HEK293 (cell line): ENCODE results near the gene KANSL1.

Experiments used
- CTCF ChIA-PET: fragments of 350-600 bp; formaldehyde crosslinking; extraction: SDS; loops from one replicate; lab custom pipeline; 2021; ENCODE audit warnings: antibody characterized with exemption; lab: Yijun Ruan, JAX
- POLR2A ChIA-PET: fragments of 300-600 bp; formaldehyde crosslinking; extraction: SDS; loops from one replicate; lab custom pipeline; 2020; ENCODE audit warnings: antibody characterized with exemption, inconsistent platforms; lab: Yijun Ruan, JAX
- H3K27ac ChIP-seq: fragments of 200-500 bp; sonication (Bioruptor generic); 2 replicates; pipeline ENCODE4 v1.5.1; 2014; ENCODE audit warnings: low read depth, low read length, control low read depth, inconsistent platforms; ENCODE audit errors: extremely low read depth
- H3K36me3 ChIP-seq, 2 experiments: fragments of 200-500 bp in 1 of 2; sonication (Bioruptor generic) in 1 of 2; 1 replicate in 1 of 2; 2 replicates in 1 of 2; pipeline ENCODE4 v1.5.1; 2014 to 2017; ENCODE audit warnings: inconsistent platforms in 2 of 2, low read length in 2 of 2; ENCODE audit not compliant: control insufficient read depth in 2 of 2, insufficient read depth in 1 of 2
- H3K4me1 ChIP-seq: fragments of 200-500 bp; sonication (Bioruptor generic); 2 replicates; pipeline ENCODE4 v1.5.1; 2014; ENCODE audit warnings: mild to moderate bottlenecking, low read length, inconsistent platforms; ENCODE audit not compliant: control insufficient read depth, insufficient read depth
- H3K4me3 ChIP-seq: 2 replicates; pipeline ENCODE4 v1.5.1; 2011; ENCODE audit warnings: low read depth, mild to moderate bottlenecking, control low read depth, low read length, moderate library complexity
- H3K9me3 ChIP-seq: fragments of 200-500 bp; sonication (Bioruptor generic); 2 replicates; pipeline ENCODE4 v1.5.1; 2014; ENCODE audit warnings: low read depth, low read length, inconsistent platforms; ENCODE audit not compliant: control insufficient read depth, insufficient read depth
- AEBP2 ChIP-seq: fragments of 450-650 bp; formaldehyde crosslinking; IDR thresholded peaks from 2 replicates; pipeline ENCODE4 v1.5.1; 2016; ENCODE audit warnings: missing biosample characterization, missing genetic modification characterization, borderline replicate concordance
- ATF2 ChIP-seq: fragments of 450-650 bp; formaldehyde crosslinking; IDR thresholded peaks from 2 replicates; pipeline ENCODE4 v1.5.1; 2016; ENCODE audit warnings: missing biosample characterization, missing genetic modification characterization, low read depth
- FEZF1 ChIP-seq: fragments of 450-650 bp; formaldehyde crosslinking; IDR thresholded peaks from 2 replicates; pipeline ENCODE4 v1.5.1; 2016; ENCODE audit warnings: missing biosample characterization, missing genetic modification characterization
- PRDM1 ChIP-seq: fragments of 450-650 bp; formaldehyde crosslinking; IDR thresholded peaks from 2 replicates; pipeline ENCODE4; 2016; ENCODE audit warnings: missing biosample characterization, missing genetic modification characterization
- SCRT1 ChIP-seq: fragments of 450-650 bp; formaldehyde crosslinking; IDR thresholded peaks from 2 replicates; pipeline ENCODE4 v1.5.1; 2016; ENCODE audit warnings: missing biosample characterization, missing genetic modification characterization, borderline replicate concordance
- SCRT2 ChIP-seq: fragments of 450-650 bp; formaldehyde crosslinking; IDR thresholded peaks from 2 replicates; pipeline ENCODE4 v1.5.1; 2016; ENCODE audit warnings: missing biosample characterization, missing genetic modification characterization
- TSHZ1 ChIP-seq: fragments of 450-650 bp; formaldehyde crosslinking; IDR thresholded peaks from 2 replicates; pipeline ENCODE4 v1.5.1; 2016; ENCODE audit warnings: missing biosample characterization, missing genetic modification characterization, borderline replicate concordance
- ZNF140 ChIP-seq: fragments of 450-650 bp; formaldehyde crosslinking; IDR thresholded peaks from 2 replicates; pipeline ENCODE4 v1.5.1; 2016; ENCODE audit warnings: missing biosample characterization, missing genetic modification characterization
- ZNF155 ChIP-seq: fragments of 450-650 bp; formaldehyde crosslinking; IDR thresholded peaks from 2 replicates; pipeline ENCODE4 v1.5.1; 2016; ENCODE audit warnings: missing biosample characterization, missing genetic modification characterization
- ZNF174 ChIP-seq: fragments of 450-650 bp; formaldehyde crosslinking; IDR thresholded peaks from 2 replicates; pipeline ENCODE4 v1.5.0; 2017; ENCODE audit warnings: missing biosample characterization, mild to moderate bottlenecking, missing genetic modification characterization
- ZNF239 ChIP-seq: fragments of 450-650 bp; formaldehyde crosslinking; IDR thresholded peaks from 2 replicates; pipeline ENCODE4 v1.5.1; 2016; ENCODE audit warnings: missing biosample characterization, missing genetic modification characterization
- ZNF292 ChIP-seq: fragments of 450-650 bp; formaldehyde crosslinking; IDR thresholded peaks from 2 replicates; pipeline ENCODE4 v1.5.1; 2016; ENCODE audit warnings: low read depth, missing biosample characterization, missing genetic modification characterization, borderline replicate concordance
- ZNF416 ChIP-seq: fragments of 450-650 bp; formaldehyde crosslinking; IDR thresholded peaks from 2 replicates; pipeline ENCODE4 v1.5.1; 2016; ENCODE audit warnings: missing biosample characterization, missing genetic modification characterization
- ZNF514 ChIP-seq: fragments of 450-650 bp; formaldehyde crosslinking; IDR thresholded peaks from 2 replicates; pipeline ENCODE4 v1.5.1; 2016; ENCODE audit warnings: missing biosample characterization, missing genetic modification characterization
- ZNF585B ChIP-seq: fragments of 450-650 bp; formaldehyde crosslinking; IDR thresholded peaks from 2 replicates; pipeline ENCODE4 v1.5.1; 2016; ENCODE audit warnings: missing biosample characterization, missing genetic modification characterization
- ZNF626 ChIP-seq: fragments of 450-650 bp; sonication (Bioruptor Pico); formaldehyde crosslinking; IDR thresholded peaks from 2 replicates; pipeline ENCODE4 v1.5.1; 2018; ENCODE audit warnings: missing biosample characterization, missing genetic modification characterization, inconsistent platforms
- ZNF654 ChIP-seq: fragments of 450-650 bp; formaldehyde crosslinking; IDR thresholded peaks from 2 replicates; pipeline ENCODE4 v1.5.1; 2016; ENCODE audit warnings: low read depth, missing biosample characterization, missing genetic modification characterization
- ZSCAN30 ChIP-seq: fragments of 450-650 bp; IDR thresholded peaks from 2 replicates; pipeline ENCODE4 v1.5.1; 2018; ENCODE audit warnings: missing biosample characterization, mild to moderate bottlenecking, missing genetic modification characterization, moderate library complexity
- ZSCAN5A ChIP-seq: fragments of 450-650 bp; formaldehyde crosslinking; IDR thresholded peaks from 2 replicates; pipeline ENCODE4 v1.5.1; 2016; ENCODE audit warnings: missing biosample characterization, missing genetic modification characterization

The KANSL1 gene

GRCh38 chr17:46012506-46013079, 180.6 kb downstream of the KANSL1 start (continued):
- TF ChIP-seq ZNF514 (tag by site-specific recombination): no peak
- no peak for TF ChIP-seq ZNF416 (tag by site-specific recombination)
- no peak for TF ChIP-seq ZNF292 (tag by site-specific recombination)
- TF ChIP-seq AEBP2 (tag by site-specific recombination): no peak

- H3K27ac ChIP-seq: no peak overlapping the region
- no peaks in the 10 kb centered on the region for H3K9me3 ChIP-seq
- no peaks in the 10 kb centered on the region for H3K4me1 ChIP-seq
- no peak overlapping the region for H3K4me3 ChIP-seq
- no peaks in the 10 kb centered on the region for H3K36me3 ChIP-seq
- ChIA-PET POLR2A (no interaction called here), CTCF (no interaction called here)
- no peak for TF ChIP-seq ZNF626 (tag by site-specific recombination)
- TF ChIP-seq ZNF140 (tag by site-specific recombination): no peak
- TF ChIP-seq ZNF239 (tag by site-specific recombination): no peak
- no peak for TF ChIP-seq TSHZ1 (tag by site-specific recombination)
- TF ChIP-seq ZNF654 (tag by site-specific recombination): no peak
- TF ChIP-seq ZNF585B (tag by site-specific recombination): no peak
- TF ChIP-seq FEZF1 (tag by site-specific recombination): no peak
- no peak for TF ChIP-seq ZNF155 (tag by site-specific recombination)
- TF ChIP-seq ZSCAN30 (tag by site-specific recombination): no peak
These were observed 181.3 kb downstream of the KANSL1 start for GRCh38 chr17:46011711-46012505.

GRCh38 chr17:46010597-46011186, 182.5 kb downstream of the KANSL1 start:
- H3K4me1 ChIP-seq: no peaks in the 10 kb centered on the region
- ChIA-PET POLR2A (no interaction called here), CTCF (interaction anchor here (0.6 kb wide), 1 partner anchor 931 kb away, joined by 5 read pairs; no protein-coding TSS in a partner anchor)
- no peaks in the 10 kb centered on the region for H3K9me3 ChIP-seq
- no peak overlapping the region for H3K27ac ChIP-seq
- TF ChIP-seq ZSCAN5A (tag by site-specific recombination): no peak
- TF ChIP-seq SCRT2 (tag by site-specific recombination): peak; percentile 79
- TF ChIP-seq ATF2: no peak
- no peak for TF ChIP-seq ZNF174 (tag by site-specific recombination)
- no peak for TF ChIP-seq PRDM1 (tag by site-specific recombination)
- TF ChIP-seq SCRT1 (tag by site-specific recombination): 0 out of 2 replicates have a peak, but pooled peaks have one; percentile 54
- no peak overlapping the region for H3K4me3 ChIP-seq
- no peaks in the 10 kb centered on the region for H3K36me3 ChIP-seq
